GM23338 (cell line): ENCODE results near the gene CDK14.

Source experiments
- CTCF ChIP-seq, 2 experiments: fragments of 200-600 bp in 1 of 2; sonication (generic) in 1 of 2; conservative IDR thresholded peaks; 2 replicates each; pipeline versions ENCODE4 v1.5.1 to v1.6.1; 2016 to 2017; ENCODE audit warnings: antibody characterized with exemption in 2 of 2, low read depth in 2 of 2, mild to moderate bottlenecking in 2 of 2, moderate library complexity in 1 of 2
- EZH2 ChIP-seq: fragments of 200-600 bp; sonication (generic); IDR thresholded peaks from one replicate; pipeline ENCODE4 v1.8.0; 2017; ENCODE audit warnings: antibody characterized with exemption, mild to moderate bottlenecking, low read depth; ENCODE audit not compliant: unreplicated experiment
- EZH2phosphoT487 ChIP-seq: fragments of 200-600 bp; sonication (generic); IDR thresholded peaks from one replicate; pipeline ENCODE4 v1.8.1; 2018; ENCODE audit warnings: antibody characterized with exemption; ENCODE audit not compliant: unreplicated experiment
- JUNB ChIP-seq: IDR thresholded peaks from one replicate; pipeline ENCODE4 v1.6.1; 2016; ENCODE audit warnings: antibody characterized with exemption; ENCODE audit not compliant: unreplicated experiment
- POLR2AphosphoS5 ChIP-seq: IDR thresholded peaks from 2 replicates; pipeline ENCODE4 v1.6.1; 2016; ENCODE audit warnings: antibody characterized with exemption, low read depth
- TF ChIP-seq, protein P1 (sequence below): IDR thresholded peaks from 2 replicates; pipeline ENCODE4 v1.6.1; 2016; ENCODE audit warnings: antibody characterized with exemption

DNA sequence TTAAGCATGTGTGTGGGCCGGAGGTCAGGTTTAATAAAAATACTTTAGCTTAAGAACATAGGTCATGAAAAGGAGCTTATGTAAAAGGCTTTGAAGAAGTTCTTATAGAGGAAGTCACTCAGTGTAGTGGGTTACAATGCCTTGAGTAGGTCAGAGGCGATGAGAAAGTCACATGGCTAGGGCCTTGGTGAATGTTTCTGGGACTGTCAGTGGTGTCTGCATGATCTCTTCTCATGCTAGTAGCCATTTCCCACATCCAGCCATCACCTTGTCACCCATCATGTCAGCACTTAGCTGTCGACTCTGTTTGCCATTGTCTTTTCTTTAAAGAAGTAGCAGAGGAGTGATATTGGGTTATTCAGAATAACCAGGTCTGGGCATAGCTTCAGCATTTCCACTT, 236.6 kb downstream of the CDK14 start:
- no peak for TF ChIP-seq EZH2phosphoT487
- TF ChIP-seq CTCF (conservative IDR thresholded peaks at IDR 0.05; ENCODE audit: low read depth in 2 of 2): no peak
- TF ChIP-seq POLR2AphosphoS5: no peak
- no peak for TF ChIP-seq EZH2
- TF ChIP-seq, protein P1, sequence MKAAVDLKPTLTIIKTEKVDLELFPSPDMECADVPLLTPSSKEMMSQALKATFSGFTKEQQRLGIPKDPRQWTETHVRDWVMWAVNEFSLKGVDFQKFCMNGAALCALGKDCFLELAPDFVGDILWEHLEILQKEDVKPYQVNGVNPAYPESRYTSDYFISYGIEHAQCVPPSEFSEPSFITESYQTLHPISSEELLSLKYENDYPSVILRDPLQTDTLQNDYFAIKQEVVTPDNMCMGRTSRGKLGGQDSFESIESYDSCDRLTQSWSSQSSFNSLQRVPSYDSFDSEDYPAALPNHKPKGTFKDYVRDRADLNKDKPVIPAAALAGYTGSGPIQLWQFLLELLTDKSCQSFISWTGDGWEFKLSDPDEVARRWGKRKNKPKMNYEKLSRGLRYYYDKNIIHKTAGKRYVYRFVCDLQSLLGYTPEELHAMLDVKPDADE: no peak
- TF ChIP-seq JUNB: no peak
